ENCODE measurements around the gene COL18A1.
"Not testable (repeated sequence)": the region's sequence is repeated elsewhere in the genome, so short reads cannot be mapped to it uniquely, and the experiment has no call there.

The COL18A1 gene

DNA sequence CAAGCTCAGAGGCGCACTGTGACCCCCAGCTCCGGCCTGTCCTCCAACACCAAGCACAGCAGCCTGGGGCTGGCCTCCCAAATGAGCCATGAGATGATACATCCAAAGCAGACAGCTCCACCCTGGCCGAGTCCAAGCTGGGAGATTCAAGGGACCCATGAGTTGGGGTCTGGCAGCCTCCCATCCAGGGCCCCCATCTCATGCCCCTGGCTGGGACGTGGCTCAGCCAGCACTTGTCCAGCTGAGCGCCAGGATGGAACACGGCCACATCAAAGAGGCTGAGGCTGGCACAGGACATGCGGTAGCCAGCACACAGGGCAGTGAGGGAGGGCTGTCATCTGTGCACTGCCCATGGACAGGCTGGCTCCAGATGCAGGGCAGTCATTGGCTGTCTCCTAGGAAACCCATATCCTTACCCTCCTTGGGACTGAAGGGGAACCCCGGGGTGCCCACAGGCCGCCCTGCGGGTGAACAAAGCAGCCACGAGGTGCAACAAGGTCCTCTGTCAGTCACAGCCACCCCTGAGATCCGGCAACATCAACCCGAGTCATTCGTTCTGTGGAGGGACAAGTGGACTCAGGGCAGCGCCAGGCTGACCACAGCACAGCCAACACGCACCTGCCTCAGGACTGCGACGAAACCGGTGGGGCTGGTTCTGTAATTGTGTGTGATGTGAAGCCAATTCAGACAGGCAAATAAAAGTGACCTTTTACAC, 108.2 kb downstream of the COL18A1 start:
- FAIRE-seq = no peak
- DNase-seq (ENCODE audit: insufficient read length, low spot score) = no peak

DNA sequence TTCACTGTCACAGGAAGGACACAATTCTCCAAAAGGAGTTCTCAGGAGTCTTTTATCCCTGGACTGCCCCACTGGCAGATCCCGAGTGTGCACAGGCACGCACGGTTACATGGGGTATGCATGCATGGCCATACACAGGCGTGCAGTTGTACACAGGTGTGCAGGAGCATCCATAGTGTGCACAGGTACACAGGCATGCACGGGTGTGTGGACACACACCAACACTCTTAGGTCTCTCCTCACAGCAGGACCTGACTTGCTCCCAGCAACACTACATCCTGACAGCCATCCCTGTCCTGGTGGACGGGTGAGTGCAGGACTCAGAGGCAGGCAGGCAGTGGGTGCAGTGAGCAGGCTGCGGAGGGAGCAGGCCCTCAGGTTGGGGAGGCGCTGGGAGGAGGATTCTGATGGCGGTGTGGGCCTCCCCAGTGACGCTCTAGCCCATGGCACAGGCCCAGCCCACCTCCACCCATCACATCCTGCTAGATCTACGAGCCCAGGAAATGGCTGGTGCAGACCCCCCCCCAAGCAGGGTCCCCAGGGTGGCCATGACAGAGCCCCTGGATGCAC, 108.9 kb downstream of the COL18A1 start:
- DNase-seq (ENCODE audit: insufficient read length, low spot score) (no peak), FAIRE-seq (no peak)

DNA sequence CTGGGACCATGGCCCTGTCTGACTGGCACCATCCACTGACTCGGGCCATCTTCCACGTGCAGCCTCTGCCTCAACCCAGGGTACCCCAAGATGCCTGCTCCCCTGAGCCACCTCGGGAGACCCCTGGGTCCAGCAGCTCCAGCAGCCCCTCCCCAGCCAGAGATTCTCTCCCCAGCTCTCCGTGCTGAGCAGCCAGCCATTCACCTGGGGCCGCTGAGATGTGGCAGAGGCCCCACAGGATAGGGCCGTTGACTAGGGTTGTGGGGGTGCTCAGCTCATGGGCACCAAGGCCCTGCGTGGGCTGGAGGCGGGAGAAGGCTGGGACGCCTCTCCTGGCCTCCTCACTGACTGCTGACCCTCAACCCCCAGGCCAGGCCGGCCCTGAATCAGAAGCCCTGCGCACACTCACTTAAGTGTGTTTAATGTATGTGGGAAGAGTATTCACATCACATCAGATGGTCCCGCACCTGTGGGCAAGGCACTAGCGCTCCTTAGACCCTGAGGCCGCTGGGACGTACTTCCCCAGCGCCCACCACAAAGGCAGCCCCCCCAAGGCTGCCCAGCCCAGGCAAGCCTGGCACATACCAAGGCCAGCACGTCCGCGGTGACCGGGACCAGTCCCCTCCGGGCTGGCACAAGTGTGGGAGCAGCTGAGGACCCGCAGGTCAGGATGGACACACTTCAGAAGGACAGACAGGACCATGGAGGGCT, 109.5 kb downstream of the COL18A1 start:
- DNase-seq (ENCODE audit: insufficient read length, low spot score) = no peak

DNA sequence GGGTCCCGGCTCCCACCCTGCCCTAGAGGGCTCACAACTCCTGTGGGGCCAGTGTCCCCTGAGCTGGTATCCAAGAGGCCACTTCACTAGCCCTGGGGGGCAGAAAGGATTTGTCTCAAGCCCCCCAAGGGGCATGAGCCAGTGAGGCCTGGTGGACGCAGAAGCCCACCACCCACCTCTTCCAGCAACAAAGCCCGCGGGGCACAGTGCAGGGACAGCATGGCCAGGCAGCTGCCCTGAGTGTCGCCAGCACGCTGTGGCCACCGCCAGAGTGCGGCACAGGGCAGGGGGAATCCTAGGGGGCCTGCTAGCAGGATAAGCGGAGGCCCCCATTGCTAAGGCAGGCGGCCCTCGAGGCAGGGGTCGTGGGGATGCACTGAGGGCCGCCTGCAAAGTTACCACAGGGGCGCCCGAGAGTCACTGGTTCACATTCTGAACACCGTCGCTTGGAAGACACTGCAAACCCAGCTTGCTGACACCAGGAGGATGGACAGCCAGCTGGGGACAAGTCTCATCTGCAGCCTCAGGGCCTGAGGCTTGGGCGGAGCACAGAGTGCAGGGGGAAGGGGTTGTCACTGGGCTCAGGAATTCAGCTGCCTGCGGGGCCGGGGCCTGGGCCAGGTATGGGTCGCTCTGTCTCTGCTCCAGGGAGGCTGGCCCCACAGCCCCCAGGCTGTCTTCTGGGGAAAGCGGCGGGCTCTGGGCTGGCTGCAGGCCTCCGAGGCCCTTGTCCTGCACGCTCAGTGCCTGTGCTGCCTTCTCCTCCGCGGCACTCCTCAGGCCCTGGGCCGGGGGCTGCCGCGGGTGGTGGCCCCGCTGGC, 110.5 kb downstream of the COL18A1 start:
- no peak for FAIRE-seq
- DNase-seq (ENCODE audit: insufficient read length, low spot score) = no peak

More for the DNA sequence above, 109.5 kb downstream of the COL18A1 start:
- no peak for FAIRE-seq

DNA sequence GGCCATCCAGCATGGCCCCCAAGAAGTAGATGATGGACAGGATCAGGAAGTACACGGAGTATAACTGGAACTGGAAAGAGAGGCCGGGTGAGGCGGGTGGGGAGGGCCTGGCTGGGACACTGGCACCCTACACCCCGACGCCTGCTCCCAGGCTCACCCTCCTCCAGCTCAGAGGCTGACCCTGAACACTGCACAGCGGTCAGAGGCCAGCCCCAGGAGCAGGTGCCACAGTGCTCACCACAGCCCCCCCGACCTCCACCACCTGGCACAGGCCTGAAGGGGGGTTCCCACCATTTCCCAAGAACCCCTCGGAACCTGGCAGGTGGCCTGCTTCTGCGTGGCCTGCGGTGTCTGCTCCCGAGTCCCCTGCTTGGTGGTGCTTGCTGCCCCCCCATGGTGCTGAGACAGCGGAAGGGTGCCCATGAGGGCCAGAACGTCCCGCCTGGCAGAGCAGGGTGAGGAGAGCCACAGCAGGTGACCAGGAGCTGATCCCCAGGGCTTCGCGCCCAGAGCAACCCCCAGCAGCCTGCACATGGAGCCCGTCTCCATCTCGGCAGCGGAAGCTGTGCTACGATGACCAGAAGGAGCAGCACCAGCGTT, 111.2 kb downstream of the COL18A1 start:
- DNase-seq (ENCODE audit: insufficient read length, low spot score) = no peak
- no peak for FAIRE-seq

DNA sequence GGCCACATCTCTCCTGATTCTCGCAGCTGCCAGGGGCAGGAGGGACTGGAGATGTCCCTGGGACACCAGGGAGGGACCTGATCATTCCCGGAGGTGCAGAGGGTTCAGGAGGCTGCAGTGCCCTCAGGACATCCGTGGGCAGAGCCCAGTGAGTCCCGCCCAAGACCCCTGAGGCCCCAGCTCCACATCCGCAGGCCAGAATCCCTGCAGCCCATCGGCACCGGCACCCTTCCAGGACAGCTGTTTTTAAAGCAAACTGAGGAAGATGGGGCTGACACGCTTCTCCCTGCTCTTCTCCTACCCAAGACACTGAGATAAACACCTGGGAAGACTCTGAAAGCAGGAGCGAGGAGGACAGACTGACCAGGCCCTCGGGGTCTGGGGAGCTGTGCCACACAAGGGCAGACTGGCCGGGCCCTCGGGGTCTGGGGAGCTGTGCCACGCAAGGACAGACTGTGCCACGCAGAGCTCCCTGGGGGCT, 111.7 kb downstream of the COL18A1 start:
- FAIRE-seq = no peak
- no peak for DNase-seq (ENCODE audit: insufficient read length, low spot score)

DNA sequence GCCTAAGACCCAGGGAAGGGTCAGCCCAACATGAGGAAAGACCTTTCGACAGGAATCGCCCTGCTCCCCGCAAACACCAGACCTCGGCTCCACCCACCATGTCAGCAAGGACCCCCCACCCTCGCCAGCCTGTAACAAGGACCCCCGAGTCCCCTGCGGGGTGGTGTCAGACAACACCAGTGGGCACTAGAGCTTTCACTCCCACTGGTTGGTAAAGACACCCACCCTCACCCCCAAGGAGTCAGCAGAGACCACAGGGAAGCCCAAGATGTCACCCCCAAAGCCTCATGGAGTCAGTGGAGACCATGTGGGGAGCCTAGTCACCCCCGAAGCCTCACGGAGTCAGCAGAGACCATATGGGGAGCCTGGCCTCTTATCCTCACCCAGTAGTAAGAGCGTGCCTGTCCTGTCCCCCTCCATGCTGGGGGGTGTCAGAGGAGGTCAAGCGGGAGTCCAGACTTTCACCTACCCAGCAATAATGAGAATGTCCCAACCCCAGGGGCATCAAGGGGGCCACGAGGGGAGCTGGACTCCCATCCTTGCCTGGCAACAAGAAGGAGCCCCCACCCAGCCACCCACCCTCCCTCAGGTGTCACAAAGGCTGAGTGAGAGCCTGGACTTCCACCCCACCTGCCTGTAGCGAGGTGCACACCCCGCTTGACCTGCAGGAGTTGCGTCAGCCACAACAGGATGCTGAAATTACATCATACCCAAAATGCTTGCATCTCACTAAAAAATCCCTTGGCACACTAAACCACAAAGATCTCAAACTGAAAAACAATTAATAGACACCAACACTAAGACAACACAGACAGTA, 112.5 kb downstream of the COL18A1 start:
- no peak for DNase-seq (ENCODE audit: insufficient read length, low spot score)
- no peak for FAIRE-seq

DNA sequence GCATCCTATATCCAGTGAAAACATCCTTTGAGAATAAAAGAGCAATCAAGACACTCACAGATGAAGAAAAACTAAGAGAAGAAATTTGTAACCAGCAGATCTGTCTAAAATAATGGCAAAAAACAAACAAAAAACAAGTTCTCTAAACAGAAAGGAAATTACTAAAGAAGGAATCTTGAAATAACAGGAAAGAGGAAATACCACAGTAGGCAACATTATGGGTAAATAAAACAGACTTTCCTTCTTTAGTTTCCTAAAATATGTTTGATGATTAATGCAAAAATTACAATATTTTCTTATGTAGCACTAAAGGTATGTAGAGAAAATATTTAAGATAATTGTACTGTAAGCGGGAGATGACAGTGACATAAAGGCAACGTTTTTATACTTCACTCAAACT, 113.8 kb downstream of the COL18A1 start:
- DNase-seq (ENCODE audit: insufficient read length, low spot score) (no peak), FAIRE-seq (no peak)

DNA sequence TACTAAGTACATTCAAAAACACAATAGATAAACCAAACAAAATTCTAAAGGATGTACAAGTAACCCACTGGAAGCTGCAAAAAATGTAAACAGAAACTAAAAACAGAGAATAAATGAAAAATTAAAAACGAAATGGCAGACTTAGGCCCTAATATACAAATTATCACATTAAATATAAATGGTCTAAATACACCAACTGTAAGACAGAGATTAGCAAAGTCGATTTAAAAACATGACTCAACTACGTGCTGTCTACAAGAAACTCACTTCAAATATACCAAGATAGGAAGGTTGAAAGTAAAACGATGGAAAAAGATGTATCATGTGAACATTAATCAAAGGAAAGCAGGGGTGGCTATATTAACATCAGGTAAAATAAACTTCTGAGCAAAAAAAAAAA, 114.2 kb downstream of the COL18A1 start:
- no peak for DNase-seq (ENCODE audit: insufficient read length, low spot score)
- no peak for FAIRE-seq

DNA sequence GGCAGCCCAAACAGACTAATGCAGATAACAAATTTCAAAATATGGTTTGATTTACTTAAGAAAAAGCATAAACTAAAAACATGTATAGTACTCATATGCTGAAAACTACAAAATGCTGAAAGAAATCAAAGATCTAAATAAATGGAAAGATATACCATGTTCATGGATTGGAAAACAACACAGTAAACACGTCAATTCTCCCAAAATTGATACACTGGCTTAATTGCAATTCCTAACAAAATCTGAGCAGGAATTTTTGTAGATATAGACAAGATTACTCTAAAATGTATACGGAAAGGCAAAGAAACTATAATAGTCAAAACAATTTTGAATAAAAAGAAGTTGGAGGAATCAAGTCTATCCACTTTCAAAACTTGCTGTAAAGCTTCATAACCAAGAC, 116.3 kb downstream of the COL18A1 start:
- DNase-seq (ENCODE audit: insufficient read length, low spot score) = no peak

DNA sequence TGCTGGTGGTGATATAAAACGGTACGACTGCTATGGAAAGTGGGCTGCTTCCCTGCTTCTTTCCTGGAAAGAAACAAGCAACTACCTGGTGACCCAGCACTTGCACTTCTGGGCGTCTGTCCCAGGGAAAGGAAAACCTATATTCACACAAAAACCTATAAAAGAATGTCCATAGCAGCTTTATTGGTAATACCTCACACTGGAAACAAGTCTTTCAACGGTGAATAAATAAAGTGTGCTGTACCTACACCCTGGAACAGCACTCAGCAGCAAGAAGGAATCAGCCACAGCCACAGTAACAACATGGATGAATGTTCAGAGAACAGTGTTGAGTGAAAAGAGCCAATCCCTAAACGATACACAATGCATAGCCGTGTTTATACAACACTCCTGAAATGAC, 117.4 kb downstream of the COL18A1 start:
- no peak for FAIRE-seq
- DNase-seq (ENCODE audit: insufficient read length, low spot score) = no peak

More for the DNA sequence above, 116.3 kb downstream of the COL18A1 start:
- FAIRE-seq = no peak

DNA sequence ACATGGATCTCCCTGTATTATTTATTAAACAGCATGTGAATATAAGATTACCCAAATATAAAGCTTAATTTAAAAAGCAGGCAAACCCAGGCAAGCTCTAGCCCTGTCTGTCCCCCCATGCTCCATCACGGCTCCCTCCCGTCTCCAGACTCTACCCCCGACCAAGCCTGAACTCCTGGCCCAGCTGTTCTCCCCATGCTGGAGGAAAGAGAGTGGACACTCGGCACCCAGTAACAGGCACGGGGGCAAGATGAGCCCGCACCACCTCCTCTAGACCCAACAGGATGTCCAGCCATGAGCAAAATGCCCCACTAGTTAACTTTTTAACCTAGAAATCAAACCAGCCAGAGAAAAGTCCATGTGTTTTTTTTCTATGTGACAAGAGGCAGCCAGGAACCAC, 118.0 kb downstream of the COL18A1 start:
- no peak for DNase-seq (ENCODE audit: insufficient read length, low spot score)
- no peak for FAIRE-seq

DNA sequence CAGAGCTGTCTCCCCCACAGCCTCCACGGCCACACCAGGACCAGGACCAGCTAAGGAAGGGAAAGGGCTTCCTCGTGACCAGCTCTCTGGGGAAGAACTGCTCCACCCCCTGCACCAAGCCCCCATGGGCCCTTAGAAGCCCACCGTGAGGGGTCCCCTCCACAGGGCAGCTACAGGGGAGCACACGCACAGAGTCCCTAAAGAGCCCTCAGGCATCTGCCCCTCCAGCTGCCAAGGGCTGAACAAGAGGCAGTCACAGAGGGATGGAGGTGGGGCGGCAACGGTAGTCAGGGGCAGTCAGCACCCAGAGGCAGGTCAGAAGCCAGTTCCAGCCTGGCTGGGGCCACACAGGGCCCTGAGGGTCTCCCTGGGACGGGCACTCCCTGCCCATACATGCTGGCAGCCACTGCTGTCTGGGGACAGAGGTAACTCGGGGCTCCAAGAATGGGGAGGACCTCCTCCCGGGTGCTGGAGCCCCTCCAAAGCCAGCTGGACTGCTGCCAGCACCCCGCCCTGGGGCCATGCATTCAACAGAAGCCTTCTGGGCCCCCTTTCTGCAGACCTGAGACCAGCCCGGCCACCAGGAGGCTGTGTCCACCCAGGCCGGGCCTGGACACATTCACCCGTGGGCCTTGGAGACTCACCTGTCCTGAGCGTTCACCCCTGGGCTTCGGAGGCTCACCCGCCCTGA, 118.6 kb downstream of the COL18A1 start:
- no peak for DNase-seq (ENCODE audit: insufficient read length, low spot score)

DNA sequence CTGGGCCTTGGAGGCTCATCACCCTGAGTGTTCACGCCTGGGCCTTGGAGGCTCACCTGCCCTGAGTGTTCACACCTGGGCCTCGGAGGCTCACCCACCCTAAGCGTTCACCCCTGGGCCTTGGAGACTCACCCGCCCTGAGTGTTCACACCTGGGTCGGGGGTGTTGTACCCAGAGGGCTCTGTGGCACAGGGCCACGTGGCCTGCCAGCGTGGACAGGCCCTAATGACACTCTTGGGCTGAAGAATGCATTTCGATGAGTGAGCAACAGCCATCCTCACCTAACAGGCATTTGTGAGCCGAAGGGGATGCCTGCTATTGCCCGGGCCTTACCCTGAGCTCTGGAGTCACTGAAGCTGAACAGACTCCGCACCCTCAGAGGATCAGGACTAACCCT, 119.8 kb downstream of the COL18A1 start:
- no peak for FAIRE-seq
- no peak for DNase-seq (ENCODE audit: insufficient read length, low spot score)

More for the DNA sequence above, 118.6 kb downstream of the COL18A1 start:
- FAIRE-seq = no peak

DNA sequence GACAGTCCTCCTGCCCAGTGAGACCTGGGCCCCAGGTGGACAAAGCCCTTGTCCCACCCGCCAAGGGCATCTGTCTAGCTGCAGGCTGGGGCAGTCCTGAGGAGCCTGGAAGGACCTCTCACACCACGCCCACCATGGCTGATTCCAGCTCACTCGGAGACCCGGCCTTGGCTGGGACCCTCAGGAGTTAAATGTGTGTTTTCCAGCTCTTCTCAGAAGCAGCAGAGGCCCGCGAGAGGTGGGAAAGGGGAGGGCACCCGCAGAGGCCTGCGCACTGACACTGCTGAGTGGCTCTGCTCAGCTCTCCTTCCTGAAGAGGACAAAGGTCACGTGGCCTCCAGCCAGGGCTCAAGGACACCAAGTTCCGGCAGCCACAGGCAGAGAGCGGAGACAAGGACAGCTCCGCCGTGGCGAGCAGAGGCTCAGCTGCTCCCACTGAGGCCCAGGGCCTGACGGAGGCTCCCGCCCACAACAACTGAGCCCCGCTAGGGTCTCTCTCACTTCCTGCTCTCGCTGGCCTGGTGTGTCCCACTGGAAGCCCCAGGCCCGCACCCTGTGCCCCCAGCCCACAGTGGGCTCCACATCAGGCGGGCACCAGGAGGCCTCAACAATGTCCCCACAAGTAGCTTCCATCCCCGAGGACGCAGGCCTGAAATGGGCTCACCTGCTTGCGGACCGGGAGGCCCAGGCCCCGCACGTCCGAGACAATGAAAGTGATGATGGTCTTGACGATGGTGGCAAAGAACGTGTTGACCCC, 120.4 kb downstream of the COL18A1 start:
- no peak for FAIRE-seq
- DNase-seq (ENCODE audit: insufficient read length, low spot score) = no peak

DNA sequence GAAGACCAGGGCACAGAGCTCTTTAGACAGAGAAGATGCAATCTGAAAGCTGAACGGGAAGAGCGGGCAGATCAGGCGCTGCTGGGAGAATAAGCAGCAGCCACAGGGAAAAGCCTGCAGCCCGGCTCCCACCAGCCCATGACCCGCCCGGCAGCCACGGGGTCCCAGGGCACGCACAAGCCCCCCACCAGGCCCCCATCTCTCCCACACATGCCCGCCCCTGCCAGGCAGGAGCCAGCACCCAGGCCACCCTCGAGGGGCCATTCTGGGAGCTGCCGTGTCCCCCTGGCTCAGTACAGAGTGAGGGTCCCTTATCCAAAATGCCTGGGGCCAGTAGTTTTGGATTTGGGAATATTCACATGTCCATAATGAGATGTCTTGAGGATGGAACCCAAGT, 120.9 kb downstream of the COL18A1 start:
- DNase-seq (ENCODE audit: insufficient read length, low spot score) (no peak), FAIRE-seq (no peak)

DNA sequence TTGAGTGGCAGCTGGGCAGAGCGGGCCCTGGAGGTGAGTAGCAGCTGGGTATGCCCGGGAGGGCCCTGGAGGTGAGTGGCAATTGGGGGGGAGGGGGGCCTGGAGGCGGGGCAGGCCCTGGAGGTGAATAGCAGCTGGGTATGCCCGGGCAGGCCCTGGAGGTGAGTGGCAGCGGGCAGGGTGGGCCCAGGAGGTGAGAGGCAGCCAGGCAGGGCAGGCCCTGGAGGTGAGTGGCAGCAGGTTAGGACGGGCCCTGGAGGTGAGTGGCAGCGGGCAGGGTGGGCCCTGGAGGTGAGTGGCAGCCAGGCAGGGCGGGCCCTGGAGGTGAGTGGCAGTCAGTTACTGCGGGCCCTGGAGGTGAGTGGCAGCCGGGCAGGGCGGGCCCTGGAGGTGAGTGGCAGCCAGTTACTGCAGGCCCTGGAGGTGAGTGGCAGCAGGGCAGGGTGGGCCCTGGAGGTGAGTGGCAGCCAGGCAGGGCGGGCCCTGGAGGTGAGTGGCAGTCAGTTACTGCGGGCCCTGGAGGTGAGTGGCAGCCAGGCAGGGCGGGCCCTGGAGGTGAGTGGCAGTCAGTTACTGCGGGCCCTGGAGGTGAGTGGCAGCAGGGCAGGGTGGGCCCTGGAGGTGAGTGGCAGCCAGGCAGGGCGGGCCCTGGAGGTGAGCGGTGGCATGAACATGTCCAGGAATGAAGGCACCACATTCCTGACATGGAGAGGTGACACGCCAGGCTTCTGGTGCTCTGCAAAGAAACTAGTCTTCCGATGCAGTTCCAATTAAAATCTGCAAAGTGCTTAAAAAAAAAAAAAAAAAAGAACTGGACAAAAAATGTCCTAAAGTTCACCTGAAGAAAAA, 122.4 kb downstream of the COL18A1 start:
- FAIRE-seq; DNase-seq (ENCODE audit: insufficient read length, low spot score): not testable (repeated sequence)

Data from HTR-8/SVneo (cell line).